Stimulated activated CD4-positive, alpha-beta T cell treated with anti-CD3 and anti-CD28 coated beads, TNF-alpha, amount 100 ng/mL, for 48 hours (primary cell): ENCODE results near the gene FAR2.
"Not testable (repeated sequence)": the region's sequence is repeated elsewhere in the genome, so short reads cannot be mapped to it uniquely, and the experiment has no call there.

Experiments used
- DNase-seq, 3 donors: peaks; one replicate each; pipeline ENCODE4 v3.0.0-alpha.2; 2020; ENCODE audit warnings: low read depth in 3 of 3

The FAR2 gene

GRCh38 chr12:29278673-29279420 is 129.8 kb downstream of the FAR2 start:
- DNase-seq: no peak

- no peak for DNase-seq
Measured at GRCh38 chr12:29281371-29282005, 132.4 kb downstream of the FAR2 start.

DNA sequence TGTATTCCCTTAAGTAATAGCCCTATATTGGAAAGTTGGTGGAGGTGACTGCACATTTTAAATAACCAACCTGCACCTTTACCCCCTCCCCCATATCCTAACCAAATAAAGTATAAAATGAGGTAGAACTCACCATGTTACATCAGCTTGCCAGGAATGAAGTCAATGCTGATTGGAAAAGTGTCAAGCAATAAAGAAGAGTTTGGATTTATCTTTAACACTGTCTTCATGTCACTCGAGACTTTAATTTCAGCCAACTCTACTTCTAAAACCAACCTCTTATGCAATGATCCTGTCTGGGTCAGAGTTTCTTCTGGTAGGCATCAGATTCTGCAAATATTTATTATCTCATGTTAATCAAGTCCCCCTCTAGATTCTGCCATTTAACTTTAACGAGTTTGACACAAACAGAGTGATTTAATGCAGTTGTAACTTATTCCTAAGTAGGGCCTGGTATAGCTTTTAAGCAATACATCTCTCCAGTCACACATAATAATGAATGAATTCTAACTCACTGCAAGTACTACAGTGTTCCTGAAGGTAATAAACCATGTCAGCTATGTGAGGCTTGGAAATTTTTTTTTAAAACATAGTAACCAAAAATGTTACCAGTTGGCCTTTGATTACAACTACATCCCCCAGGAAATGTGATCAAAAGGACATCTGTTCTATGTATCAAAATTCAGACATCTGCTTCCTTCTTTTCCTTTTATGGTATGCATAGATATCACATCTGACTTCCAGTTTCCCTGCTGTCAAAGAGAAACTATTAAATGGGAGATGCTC is 133.1 kb downstream of the FAR2 start:
- DNase-seq: no peak

DNA sequence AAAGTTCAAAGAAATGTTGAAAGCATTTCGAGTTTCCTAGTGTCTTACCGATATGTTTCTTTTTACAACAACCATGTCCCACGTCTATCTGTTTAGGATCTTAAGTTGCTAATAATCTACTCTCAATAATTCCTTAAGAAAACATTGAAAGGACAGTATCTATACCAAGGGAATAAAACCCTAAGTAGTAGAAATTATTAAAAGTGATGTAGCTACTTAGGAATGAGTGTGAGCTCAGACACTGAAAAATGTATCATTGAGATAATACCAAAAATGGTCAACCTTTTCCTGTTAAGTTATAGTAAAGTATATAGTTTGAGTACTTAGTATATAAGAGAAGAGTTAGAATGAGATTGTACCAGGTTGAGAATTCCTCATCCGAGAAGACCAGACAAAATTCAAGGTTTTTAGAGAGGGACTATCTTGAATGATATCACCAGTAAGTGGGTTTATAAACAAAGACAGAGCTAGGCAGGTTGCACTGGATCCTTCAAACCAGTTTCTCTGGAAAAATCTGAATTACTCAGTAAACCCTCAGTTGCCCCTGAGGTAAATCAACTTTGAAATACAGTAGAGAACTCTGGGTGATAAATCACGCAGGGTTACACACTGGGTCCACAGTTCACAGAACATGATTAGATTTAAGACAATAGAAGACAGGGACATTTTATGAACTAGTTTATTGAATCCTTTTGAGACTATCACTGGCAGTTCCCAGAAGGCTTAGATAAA is 135.1 kb downstream of the FAR2 start:
- DNase-seq: no peak

GRCh38 chr12:29286081-29286790 is 137.2 kb downstream of the FAR2 start:
- DNase-seq: no peak

DNA sequence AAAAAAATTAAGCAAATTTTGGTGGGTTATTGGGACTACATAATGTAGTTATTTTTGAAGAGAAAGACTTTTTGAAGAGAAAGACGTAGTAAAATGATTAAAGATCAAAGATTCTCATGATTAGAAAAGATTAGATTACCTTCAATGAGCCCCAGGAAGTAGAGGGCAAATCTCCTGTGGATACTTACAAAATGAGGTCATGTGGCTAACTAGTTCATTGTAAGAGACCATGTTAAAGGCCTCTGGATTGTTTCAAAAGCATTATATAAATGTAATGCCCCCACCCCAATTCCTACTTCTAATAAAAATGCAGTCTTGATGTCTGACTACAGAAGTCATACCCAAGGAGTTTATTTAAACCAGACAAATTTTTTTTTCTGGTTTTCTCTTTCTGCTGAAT is 138.5 kb downstream of the FAR2 start:
- DNase-seq: no peak

DNA sequence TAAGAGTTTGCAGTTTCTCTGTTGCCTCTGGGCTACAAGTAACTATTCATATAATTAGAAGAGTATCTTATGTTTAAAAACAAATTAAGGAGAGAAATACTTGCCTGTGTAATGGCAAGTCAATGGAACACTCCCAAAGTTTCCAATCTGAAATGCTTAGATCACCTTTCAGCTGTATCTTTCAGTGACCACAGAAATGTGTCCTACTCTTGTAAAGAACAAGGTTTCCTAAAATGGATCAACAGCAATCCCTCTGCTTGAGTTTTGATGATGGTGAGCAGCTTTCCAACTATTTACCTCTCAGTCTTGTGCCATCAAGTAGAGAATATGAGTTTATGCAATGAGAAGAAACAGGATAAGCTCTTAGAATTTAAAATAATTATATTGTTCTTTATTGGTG is 139.0 kb downstream of the FAR2 start:
- DNase-seq: no peak

DNA sequence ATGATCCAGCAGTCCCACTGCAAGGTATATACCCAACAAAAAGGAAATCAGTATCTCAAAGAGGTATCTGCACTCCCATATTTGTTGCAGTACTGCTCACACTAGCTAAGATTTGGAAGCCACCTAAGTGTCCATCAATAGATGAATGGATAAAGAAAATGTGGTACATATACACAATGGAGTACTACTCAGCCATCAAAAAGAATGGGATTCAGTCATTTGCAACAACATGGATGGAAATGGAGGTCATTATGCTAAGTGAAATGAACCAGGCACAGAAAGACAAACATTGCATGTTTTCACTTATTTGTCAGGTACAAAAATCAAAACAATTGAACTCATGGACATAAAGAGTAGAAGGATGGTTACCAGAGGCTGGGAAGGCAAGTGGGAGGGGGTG is 141.4 kb downstream of the FAR2 start:
- DNase-seq: not testable (repeated sequence)

GRCh38 chr12:29291226-29291625 is 142.1 kb downstream of the FAR2 start:
- DNase-seq: no peak

- DNase-seq: no peak
Measured at GRCh38 chr12:29299633-29300032, 150.6 kb downstream of the FAR2 start.

DNA sequence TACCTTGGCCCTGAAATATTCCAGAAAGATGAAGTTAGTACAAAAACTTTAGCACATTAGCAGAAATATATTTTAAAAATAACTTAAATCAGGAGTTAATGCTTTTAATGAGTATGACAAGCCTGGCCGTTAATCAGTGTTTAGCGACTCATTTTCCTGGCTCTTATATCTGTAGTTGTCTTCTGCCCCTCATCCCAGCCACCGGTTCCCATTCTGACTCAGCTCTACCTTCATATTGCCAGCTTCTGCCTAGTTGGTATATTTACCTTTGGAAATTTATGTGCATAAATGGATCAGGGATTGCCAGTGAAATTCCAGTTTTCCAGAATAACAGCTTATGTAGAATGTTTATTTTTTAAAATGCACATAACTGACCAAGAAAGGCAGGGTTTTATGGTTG is 152.0 kb downstream of the FAR2 start:
- DNase-seq: no peak

GRCh38 chr12:29304388-29304787 is 155.3 kb downstream of the FAR2 start:
- no peak for DNase-seq

DNA sequence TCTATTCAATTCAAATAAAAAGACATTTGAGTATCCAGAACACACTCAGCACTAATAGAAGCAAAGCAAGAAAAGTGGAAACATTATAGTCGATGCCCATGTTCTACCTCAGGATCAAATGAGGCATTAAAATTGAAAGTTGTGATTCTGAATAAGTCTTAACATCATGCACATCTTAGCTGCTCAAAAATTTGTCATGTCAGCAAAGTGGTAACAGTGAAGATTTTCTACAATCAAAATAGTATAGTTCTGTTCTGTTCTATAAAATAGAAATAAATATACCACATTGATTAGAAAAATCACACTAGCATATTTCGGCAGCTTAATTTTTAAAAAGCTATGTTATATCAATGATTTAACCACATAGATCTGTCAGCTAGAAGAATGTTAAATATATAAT is 157.2 kb downstream of the FAR2 start:
- no peak for DNase-seq

GRCh38 chr12:29306682-29307081 is 157.6 kb downstream of the FAR2 start:
- DNase-seq: no peak

GRCh38 chr12:29309320-29309902 is 160.3 kb downstream of the FAR2 start:
- no peak for DNase-seq

DNA sequence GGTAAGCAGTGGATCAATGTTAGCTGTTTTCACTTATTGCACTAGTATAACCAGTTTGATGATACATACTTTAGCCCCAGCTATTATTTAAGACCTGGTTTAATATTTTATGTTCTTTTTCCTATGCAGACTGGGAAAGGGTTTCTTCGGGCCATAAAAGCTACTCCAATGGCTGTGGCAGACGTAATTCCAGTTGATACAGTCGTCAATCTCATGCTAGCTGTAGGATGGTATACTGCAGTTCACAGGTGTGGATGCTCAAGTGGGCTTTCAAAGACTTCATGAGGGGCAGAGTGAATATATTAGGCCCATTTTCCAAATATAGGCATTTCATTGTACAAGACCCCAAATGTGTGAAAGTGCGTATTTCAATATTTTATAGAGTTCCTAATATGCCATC is 161.8 kb downstream of the FAR2 start:
- no peak for DNase-seq

- DNase-seq: no peak
Measured at GRCh38 chr12:29314416-29314815, 165.3 kb downstream of the FAR2 start.

DNA sequence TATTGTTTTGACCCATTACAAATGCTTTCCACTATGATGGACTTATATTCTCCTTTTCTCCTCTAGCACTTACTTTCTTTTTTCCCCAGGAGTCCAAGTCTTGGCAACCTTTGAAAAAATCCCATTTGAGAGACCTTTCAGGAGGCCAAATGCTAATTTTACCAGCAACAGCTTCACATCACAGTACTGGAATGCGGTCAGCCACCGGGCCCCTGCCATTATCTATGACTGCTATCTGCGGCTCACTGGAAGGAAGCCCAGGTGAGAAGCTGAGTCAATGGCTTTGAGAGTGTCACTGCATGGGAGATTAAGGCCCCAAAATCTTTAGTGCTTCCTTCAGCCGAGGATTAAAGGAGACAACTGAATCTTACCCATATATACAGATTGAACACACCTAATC is 167.7 kb downstream of the FAR2 start:
- no peak for DNase-seq

- peak in 1 of 3 donors; percentile 11 for DNase-seq
Measured at GRCh38 chr12:29317556-29318363, 168.7 kb downstream of the FAR2 start.
